Omental fat pad (tissue), 4 donors: ENCODE measurements around the gene MAP2K7. TPM values are rescaled to one million over a fixed set of nuclear protein-coding genes. Genes with fewer than 3 reads are reported as not detected.

ENCODE experiments used
- ATAC-seq: fragments of 150-250 bp; one replicate; pipeline ENCODE4 v1.9.1; 2016; ENCODE audit warnings: mild to moderate bottlenecking, moderate library complexity; ENCODE audit not compliant: low FRiP score
- DNase-seq: peaks from one replicate; pipeline ENCODE4 v3.0.0-alpha.2; 2019; ENCODE audit warnings: low spot score
- CTCF ChIP-seq, 3 donors: fragments of 450-650 bp; IDR thresholded peaks; one replicate each; pipeline ENCODE4 v1.5.1; 2016 to 2017; ENCODE audit warnings: antibody characterized with exemption in 3 of 3, mild to moderate bottlenecking in 3 of 3, moderate library complexity in 2 of 3
- total RNA-seq, 4 donors: library from RNA; depleted of rRNA; stranded (reverse); fragments of >200 nt; gene quantifications; one replicate each; pipeline ENCODE4 v1.1.0, GENCODE V29; 2016

Gene MAP2K7
- total RNA-seq, 4 donors from 2014 or later = 12.9 to 13.7 (median 13.6) TPM

GRCh38 chr19:7898967-7899366 is 4.7 kb upstream of the MAP2K7 start:
- no peak for TF ChIP-seq CTCF (IDR thresholded peaks at IDR 0.05)
- DNase-seq (no peak), ATAC-seq (no peak)

- TF ChIP-seq CTCF (IDR thresholded peaks at IDR 0.05) = no peak
- DNase-seq = no peak
- no peak for ATAC-seq
Measured at GRCh38 chr19:7899751-7900378, 3.8 kb upstream of the MAP2K7 start.

- TF ChIP-seq CTCF (IDR thresholded peaks at IDR 0.05) = no peak
- DNase-seq (no peak), ATAC-seq (no peak)
Measured at GRCh38 chr19:7900401-7900870, 3.2 kb upstream of the MAP2K7 start.

DNA sequence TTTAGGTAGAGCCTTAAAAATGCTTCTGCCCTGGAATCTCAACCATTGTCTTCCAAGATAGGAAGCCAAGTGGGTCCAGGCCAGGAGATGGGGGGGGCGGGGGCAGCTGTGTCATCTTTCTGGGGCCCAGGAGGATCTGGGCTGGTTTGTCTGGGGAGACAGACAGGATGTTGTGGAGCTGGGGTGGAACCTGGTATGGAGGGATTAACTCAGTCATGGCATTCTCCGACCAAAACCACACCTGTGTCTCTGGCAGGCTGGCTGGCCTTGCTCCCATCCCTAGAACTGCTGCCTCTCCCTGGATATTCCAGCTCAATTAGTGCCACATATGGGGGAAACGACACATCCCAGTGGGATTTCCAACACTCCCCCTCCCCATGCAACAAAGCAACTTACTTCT is 2.7 kb upstream of the MAP2K7 start:
- ATAC-seq (no peak), DNase-seq (no peak)
- TF ChIP-seq CTCF (IDR thresholded peaks at IDR 0.05) = no peak

GRCh38 chr19:7901337-7901736 is 2.3 kb upstream of the MAP2K7 start:
- DNase-seq (no peak), ATAC-seq (no peak)
- TF ChIP-seq CTCF (IDR thresholded peaks at IDR 0.05) = no peak

- ATAC-seq (no peak), DNase-seq (no peak)
- no peak for TF ChIP-seq CTCF (IDR thresholded peaks at IDR 0.05)
Measured at GRCh38 chr19:7902796-7903243, 857 bp upstream of the MAP2K7 start.
